Osteoblast (primary cell): Measurements from ENCODE around the gene SGCD. TPM values are rescaled to one million over a fixed set of nuclear protein-coding genes. Genes with fewer than 3 reads are reported as not detected.

Source experiments
- DNase-seq: peaks from one replicate; pipeline ENCODE4 v3.0.0; 2011; ENCODE audit warnings: low spot score, mixed read lengths; ENCODE audit not compliant: insufficient read length; ENCODE audit errors: missing footprints
- H2AFZ ChIP-seq: 2 replicates; pipeline ENCODE4 v1.6.0; 2011; ENCODE audit warnings: mild to moderate bottlenecking, low read length
- H3K27ac ChIP-seq: 2 replicates; pipeline ENCODE4 v1.5.1; 2011; ENCODE audit warnings: mild to moderate bottlenecking, low read depth, low read length, moderate library complexity
- H3K27me3 ChIP-seq: 2 replicates; pipeline ENCODE4 v1.6.0; 2012; ENCODE audit warnings: mild to moderate bottlenecking, control low read depth, inconsistent platforms, low read length, moderate library complexity; ENCODE audit not compliant: insufficient read depth
- H3K36me3 ChIP-seq: 2 replicates; pipeline ENCODE4 v1.5.1; 2011; ENCODE audit warnings: mild to moderate bottlenecking, low read length, control low read depth, moderate library complexity; ENCODE audit not compliant: insufficient read depth
- H3K4me1 ChIP-seq: 2 replicates; pipeline ENCODE4 v1.5.1; 2011; ENCODE audit warnings: mild to moderate bottlenecking, low read length, control low read depth, moderate library complexity; ENCODE audit not compliant: insufficient read depth
- H3K4me2 ChIP-seq: 2 replicates; pipeline ENCODE4 v1.6.0; 2011; ENCODE audit warnings: mild to moderate bottlenecking, low read length; ENCODE audit not compliant: insufficient read depth
- H3K4me3 ChIP-seq: fragments of 200-600 bp; sonication (generic); 3 replicates; pipeline ENCODE4 v1.5.1; 2012; ENCODE audit warnings: mild to moderate bottlenecking, low read length, inconsistent platforms; ENCODE audit not compliant: insufficient read depth
- H3K79me2 ChIP-seq: 2 replicates; pipeline ENCODE4 v1.6.0; 2012; ENCODE audit warnings: mild to moderate bottlenecking, low read length, control low read depth, inconsistent platforms; ENCODE audit not compliant: insufficient read depth
- H3K9me3 ChIP-seq: 2 replicates; pipeline ENCODE4 v1.5.1; 2011; ENCODE audit warnings: low read depth, low read length, control low read depth
- H4K20me1 ChIP-seq: 2 replicates; pipeline ENCODE4 v1.6.0; 2012; ENCODE audit warnings: mild to moderate bottlenecking, low read length, control low read depth; ENCODE audit not compliant: insufficient read depth
- CTCF ChIP-seq: IDR thresholded peaks from 2 replicates; pipeline ENCODE4 v1.5.1; 2011; ENCODE audit warnings: mild to moderate bottlenecking, low read depth, low read length, moderate library complexity; ENCODE audit errors: extremely low read depth
- total RNA-seq: library from RNA; depleted of rRNA; stranded (reverse); fragments of >200 nt; gene quantifications from 2 replicates; pipeline ENCODE4 v1.2.3, GENCODE V29; 2012

The SGCD gene
- total RNA-seq, 1 donor: 27.1 TPM

- no peak overlapping the region for H3K27ac ChIP-seq
- H3K36me3 ChIP-seq: no peaks in the 10 kb centered on the region
- H3K4me2 ChIP-seq: no peak overlapping the region
- DNase-seq: no peak
- TF ChIP-seq CTCF: no peak
- H3K79me2 ChIP-seq: no peaks in the 10 kb centered on the region
- H3K4me3 ChIP-seq: no peak overlapping the region
- no peaks in the 10 kb centered on the region for H3K4me1 ChIP-seq
- H3K9me3 ChIP-seq: no peaks in the 10 kb centered on the region
- no peak overlapping the region for H2AFZ ChIP-seq
- no peaks in the 10 kb centered on the region for H3K27me3 ChIP-seq
- no peaks in the 10 kb centered on the region for H4K20me1 ChIP-seq
Observed at GRCh38 chr5:156419661-156420060, 92.7 kb downstream of the SGCD start.

GRCh38 chr5:156420665-156421064, 93.7 kb downstream of the SGCD start:
- Histone ChIP-seq H3K4me1 (no peaks in the 10 kb centered on the region), H3K27ac (no peak overlapping the region), H4K20me1 (no peaks in the 10 kb centered on the region), H3K9me3 (no peaks in the 10 kb centered on the region), H3K36me3 (no peaks in the 10 kb centered on the region), H2AFZ (no peak overlapping the region), H3K27me3 (no peaks in the 10 kb centered on the region), H3K4me3 (no peak overlapping the region), H3K79me2 (no peaks in the 10 kb centered on the region), H3K4me2 (no peak overlapping the region)
- DNase-seq: no peak
- TF ChIP-seq CTCF: no peak

DNA sequence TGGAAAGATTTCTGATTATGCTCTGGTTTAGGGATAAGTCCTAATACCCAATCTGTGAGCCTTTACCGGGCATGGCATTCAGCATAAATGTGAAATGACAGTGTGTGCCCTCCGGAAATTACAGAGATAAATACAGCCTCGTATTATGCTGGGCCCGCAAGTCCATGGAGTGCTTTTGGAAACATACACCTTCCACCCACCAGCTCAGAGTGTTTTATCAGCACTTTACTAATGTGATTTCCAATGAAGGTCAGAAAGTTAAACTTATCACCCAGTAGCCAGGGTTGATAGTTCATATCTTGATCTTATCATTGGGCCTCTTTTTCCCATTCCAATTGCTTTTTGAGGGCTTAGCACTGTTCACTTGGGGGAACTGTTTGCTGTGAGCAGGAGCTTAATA, 94.8 kb downstream of the SGCD start:
- no peaks in the 10 kb centered on the region for H3K9me3 ChIP-seq
- H3K36me3 ChIP-seq: no peaks in the 10 kb centered on the region
- no peak overlapping the region for H3K27ac ChIP-seq
- H2AFZ ChIP-seq: no peak overlapping the region
- H4K20me1 ChIP-seq: no peaks in the 10 kb centered on the region
- no peak for TF ChIP-seq CTCF
- H3K4me2 ChIP-seq: no peak overlapping the region
- no peak overlapping the region for H3K4me3 ChIP-seq
- no peak for DNase-seq
- H3K27me3 ChIP-seq: no peaks in the 10 kb centered on the region
- no peaks in the 10 kb centered on the region for H3K79me2 ChIP-seq
- H3K4me1 ChIP-seq: no peaks in the 10 kb centered on the region

DNA sequence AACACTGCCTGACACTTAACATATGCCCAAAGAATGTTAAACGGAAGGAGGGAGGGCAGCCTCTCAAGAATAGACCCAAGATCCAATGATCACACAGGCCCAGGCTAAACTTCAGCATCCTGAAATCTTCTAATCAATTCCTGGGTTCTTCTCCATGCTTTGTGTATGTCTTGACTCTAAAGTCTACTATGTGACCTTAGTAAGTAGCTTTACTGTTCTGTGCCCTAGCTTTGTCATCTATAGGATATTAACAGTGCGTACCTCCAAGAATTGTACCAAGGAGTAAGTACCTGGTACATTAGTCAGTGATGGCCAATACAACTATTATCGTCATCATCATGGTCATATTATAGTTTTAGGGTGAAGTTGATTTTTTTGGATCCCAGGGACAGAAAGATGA, 96.6 kb downstream of the SGCD start:
- Histone ChIP-seq H3K79me2 (no peaks in the 10 kb centered on the region), H3K4me1 (no peaks in the 10 kb centered on the region), H3K27me3 (no peaks in the 10 kb centered on the region), H3K36me3 (no peaks in the 10 kb centered on the region), H3K27ac (no peak overlapping the region), H2AFZ (no peak overlapping the region), H3K9me3 (no peaks in the 10 kb centered on the region), H4K20me1 (no peaks in the 10 kb centered on the region), H3K4me2 (no peak overlapping the region), H3K4me3 (no peak overlapping the region)
- no peak for DNase-seq
- no peak for TF ChIP-seq CTCF
